Eye (tissue), 1 donor: Measurements from ENCODE around the gene RYR1.

ENCODE experiments used
- DNase-seq: peaks from one replicate; pipeline ENCODE4 v3.0.0-alpha.2; 2015

The RYR1 gene

DNA sequence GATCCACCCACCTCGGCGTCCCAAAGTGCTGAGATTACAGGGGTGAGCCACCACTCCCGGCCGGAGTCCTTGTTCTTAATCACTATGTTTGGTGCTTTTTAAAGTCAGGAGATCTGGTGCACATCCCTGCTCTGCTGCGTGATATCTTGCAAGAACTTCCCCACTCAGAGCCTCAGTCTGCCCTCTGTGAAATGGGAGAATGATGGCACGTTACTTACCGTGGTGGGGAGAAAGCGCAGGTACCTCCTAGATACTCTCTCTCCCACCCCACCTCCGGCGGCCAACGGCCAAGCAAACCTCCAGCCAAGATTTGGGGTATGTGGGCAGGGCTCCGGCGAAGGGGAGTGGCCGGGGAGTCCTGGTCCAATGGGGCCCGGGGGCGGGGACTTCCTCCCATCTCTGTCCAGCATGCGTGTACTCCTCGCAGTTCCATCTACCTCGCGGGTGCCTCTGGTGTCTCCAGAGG, at the start of gene RYR1:
RYR1 (plus strand) TSS at position 424 of the 466 bp plus-strand sequence. CDS start 139 bp downstream, outside the sequence.
- peak; percentile 69 for DNase-seq

DNA sequence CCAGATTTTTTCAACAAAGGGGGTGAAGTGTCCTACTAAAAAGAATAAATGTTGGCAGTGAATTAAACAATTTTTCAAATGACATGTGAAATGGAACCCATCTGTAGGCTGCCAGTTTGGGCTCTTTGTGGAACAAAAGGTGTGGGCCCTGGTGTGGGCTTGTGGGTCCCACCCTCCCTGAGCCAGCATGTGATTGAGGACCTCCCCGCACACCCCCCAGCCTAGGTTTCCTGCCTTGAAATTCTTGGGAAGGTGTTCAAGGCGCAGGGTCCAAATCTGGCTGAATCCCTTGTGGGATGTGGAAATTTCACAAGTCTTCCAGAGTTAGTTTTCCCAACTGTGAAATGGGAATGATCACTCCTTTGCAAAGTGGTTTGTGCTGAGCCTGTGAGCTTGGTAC, 49.7 kb upstream of the RYR1 start:
- no peak for DNase-seq

DNA sequence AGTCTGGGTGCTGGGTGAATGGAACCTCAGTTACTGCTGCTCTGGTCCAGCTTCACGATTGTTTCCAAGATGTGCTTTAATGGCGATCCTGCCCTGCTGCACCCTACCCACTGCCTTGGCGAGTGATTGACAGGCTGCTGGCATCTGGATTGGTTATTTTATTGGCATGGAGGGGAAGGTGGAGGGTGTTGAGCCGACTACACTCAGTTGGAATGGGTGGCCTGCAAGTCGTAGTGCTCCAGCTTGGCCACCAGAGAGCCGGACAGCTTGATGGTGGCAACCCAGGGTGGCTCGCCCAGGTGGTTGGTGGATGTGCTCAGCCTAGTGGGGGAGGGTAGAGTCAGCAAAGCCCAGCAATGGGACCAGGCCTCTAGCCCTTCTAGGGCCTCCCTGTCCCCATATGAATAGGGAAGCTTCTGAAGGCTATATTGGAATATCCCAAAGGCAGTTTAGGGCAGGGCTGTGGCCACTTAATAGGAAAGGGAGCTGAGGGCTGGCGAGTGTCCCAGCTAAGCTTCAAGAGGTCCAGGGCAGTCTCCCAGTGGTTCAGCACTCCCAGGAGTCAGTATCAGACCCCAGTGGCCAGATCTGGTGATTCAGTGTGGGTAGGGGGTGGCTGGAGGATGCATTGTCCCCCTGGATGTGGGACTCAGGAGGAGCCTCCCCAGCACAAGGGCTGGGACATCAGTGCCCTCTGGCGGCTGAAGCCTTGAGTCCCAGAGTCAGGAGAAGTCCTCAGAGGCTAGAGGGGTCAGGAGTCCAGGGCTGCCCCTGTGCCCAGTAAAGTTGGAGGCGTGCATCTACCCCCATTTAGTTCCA, 49.1 kb upstream of the RYR1 start:
- peak; percentile 39 for DNase-seq

DNA sequence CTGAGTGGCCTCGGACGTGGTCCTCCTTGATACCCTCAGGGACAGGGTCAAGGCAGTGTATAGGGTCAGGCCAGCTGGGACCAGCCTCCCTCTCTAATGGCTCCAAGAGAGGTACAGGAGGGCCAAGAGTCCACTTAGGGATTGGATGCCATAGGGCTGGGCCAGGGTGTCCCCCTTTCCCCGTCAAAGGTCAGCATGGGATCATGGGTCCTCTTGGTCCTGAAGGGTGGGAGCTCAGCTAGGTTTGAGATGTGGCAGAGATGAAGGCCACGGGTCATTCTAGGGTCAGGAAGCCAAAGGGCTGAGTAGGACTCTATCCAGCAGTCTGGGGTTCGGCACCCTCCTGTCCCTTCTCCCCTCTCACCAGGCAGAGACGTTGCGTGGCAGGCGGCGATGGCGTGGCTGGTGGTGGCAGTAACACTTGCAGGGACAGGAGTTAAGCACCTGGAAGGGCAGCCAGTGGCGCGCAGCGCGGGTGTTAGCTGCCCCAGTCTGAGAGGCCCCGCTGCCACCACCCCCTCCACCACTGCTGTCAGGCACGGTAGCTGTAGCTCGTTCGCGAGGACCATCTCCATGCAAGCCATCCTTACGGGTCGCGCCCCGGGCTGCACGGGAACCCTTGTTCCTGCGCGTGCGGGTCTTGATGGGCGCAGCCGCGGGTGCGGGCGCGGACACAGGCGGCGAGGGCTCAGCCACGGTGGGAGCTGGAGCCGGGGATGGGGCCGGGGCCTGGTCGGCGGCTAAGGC, 48.3 kb upstream of the RYR1 start:
- no peak for DNase-seq

DNA sequence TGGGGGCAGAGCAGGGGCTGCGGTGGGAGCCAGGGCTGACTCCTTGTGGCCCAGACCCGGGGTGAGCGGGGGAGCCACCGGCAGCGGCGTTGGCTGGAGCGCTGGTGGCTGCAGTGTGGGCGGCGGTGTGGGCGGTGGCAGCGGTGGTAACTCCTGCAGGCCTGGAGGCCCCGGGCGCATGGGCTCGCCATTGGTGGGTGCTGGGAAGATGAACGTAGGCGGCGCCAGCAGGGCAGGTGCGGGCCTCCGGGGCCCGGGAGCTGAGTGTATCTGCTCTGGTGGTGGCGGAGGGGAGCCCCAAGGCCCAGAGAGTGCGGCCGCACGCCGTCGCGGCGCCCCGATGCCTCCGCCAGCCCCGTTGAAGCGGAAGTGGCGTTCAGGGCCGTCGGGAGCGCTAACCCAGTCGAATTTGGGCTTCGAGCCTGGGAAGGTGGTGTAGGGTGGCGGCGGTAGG, 47.7 kb upstream of the RYR1 start:
- peak; percentile 24 for DNase-seq

DNA sequence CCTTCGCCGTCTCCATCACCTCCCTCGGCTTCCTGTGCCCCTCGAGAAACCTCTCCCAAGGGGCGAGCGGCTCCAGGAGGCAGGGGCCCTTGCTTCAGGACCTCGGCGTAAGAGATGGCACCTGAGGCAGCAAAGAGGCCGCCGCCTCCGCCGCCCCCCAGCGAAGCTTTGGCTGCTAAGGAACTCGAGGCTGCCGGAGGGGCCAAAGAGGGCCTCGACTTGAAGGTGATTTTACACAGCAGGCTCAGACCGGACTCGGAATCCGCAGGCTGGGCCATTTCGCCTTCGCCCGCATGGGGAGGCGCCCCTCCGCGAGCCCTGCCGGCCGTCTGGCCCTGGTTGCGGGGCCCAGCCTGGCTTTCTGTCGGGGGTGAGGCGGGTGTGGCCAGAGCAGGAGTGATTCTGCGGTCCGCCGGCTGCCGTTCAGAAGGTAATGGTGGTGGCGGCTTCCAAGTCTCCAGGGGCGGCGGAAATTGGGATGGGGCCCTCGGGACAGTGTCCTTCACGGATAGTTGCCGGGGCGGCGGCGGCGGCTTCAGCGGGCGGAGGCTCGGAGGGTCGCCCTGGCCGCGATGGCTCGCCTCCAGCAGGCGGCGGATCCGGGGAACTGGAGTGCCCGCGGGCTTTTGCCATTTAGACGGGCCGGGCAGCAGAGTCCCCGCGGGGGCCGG, 47.1 kb upstream of the RYR1 start:
- peak; percentile 34 for DNase-seq

DNA sequence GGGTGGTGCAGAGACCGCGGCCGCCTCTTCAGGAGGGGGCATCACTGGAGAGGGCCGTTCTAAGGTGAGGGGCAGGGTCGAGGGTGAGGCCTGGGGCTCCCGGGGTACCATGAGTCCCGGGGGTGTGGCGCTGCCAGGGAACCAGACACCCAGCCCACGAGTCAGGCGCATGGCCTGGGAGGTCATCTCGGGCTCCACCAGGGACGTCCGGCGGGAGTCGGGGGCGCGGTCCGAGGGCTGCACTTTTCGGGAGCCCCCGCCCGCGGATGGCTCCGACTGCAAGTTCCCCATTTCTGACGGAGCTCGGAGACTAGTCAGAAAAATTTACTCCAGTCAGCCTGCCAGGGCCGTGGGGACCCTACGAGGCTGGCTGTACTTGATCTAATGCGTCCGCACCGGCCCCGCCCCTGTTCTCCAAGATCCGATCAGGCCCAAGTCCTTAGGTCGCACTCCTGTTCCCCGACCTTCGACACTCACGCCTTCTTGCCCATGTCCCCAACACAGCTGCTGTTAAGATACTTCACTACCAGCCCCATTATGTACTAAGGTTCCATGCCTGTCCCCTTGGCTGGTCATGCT, 46.4 kb upstream of the RYR1 start:
- no peak for DNase-seq

DNA sequence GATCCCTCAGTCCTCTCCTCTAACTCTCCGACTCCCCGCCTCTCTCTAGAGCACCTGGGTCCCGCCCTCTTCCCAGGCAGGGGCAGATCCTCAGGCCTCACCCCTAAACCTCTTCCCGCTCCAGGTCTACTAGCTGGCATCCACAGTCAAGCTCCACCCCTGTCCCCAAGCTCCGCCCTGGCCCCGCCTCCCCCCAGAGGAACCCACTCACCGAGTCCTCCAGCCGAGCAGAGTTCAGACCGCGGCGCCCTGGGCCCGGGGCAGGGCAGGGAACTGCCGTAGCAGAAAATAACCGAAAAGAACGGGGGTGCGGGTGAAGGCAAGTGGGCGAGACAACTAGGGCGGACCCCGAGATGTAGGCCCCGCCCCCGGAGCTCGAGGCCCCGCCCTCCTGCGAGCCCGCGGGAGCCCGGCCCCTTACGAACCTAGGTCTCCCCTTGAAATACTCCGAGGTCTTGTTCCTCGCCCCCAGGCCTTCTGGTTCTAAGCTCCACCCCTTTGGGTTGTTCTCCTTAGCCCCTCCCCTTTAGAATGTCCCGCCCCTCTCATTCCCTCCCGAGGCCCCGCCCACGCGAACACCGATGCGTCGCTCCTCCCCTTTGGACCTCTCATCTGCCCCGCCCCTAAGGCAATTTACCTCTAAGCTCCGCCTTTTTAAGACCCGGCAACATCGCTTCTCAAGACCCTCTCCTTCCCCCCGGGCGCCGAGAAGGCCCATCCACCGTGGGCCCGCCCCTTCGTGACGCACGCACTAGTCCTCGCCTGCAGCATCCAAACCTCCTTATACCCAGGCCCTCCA, 45.7 kb upstream of the RYR1 start, which contains the start of gene GGN:
GGN (minus strand) TSS at position 485 of the 799 bp plus-strand sequence. CDS start 773 bp downstream, outside the sequence.
- DNase-seq = peak; percentile 91

DNA sequence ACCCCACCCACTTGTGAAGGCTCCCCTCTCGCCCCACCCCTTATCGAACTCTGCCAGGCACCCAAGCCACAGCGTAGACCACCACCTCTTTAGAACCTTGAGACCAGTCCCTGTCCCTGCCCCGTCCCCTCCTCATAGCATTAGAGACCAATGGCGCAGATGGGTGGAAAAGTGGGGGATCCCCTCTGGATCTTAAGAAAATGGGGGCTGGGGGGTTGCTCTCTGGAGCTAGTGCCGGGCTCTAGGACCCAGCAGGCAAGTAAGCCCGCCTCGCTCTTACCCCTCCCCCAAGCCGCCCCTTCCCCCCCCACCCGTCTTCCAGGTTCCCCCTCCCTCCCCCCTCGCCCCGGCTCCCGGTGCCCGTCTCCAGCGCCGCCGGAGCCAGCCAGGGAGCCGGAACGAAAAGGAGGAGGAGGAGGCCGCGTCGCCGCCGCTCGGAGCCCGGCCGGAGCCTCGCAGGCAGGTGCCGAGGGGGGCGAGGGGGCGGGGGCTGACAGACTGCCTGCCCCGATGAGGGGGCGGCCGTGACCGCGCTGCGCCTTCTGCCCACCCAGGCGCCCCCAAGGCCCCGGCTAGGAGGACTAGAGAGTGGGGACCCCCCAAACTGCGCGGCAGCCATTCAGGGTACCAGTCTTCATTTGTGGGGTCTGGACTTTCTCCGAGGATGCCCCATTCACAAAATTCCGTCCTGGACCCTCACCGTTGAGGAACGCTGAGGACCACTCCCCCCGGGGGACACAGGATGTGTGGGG, 45.0 kb upstream of the RYR1 start, which contains the start of gene SPRED3:
SPRED3 (plus strand) TSS at position 349 of the 752 bp plus-strand sequence. CDS start 1,606 bp downstream, outside the sequence.
- no peak for DNase-seq

DNA sequence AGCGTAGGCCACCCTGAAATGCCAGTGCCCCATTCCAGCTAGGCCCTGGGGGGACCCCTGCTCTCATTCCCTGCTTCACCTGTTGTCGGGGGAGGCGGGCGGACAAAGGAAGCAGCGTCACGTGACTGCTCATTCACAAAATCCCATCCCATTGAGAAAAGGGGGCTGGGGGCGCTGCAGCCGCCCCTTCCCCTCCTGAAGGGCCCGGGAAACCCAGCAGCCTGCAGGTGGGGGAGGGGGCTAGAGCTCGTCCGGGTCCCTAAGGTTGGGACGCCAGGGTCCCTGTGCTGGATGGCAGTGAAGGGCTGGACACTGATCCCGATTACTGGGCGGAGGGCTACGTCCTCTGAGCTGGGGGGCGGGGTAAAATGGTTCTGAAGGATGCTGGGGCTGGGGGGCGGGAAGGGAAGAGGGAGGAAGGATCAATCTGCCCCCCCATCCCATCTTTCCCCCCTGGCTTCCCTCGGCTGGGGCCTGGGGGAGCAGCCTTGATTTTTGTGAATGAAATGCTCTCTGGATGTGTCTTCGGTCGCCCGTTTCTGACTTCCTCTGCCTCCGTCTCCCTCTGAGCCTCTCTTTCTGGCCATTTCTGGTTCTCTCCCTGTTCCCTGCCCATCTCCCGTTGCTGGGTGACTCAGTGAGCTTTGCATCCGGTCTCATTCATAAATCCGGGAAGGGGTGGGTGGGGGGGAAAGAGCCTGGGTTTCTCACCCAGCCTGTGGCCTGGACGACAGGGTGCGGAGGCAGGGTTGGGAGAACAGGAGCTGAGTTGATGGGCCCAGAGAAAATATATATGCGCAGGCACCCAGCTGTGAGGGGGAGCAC, 44.2 kb upstream of the RYR1 start:
- DNase-seq = peak; percentile 64

DNA sequence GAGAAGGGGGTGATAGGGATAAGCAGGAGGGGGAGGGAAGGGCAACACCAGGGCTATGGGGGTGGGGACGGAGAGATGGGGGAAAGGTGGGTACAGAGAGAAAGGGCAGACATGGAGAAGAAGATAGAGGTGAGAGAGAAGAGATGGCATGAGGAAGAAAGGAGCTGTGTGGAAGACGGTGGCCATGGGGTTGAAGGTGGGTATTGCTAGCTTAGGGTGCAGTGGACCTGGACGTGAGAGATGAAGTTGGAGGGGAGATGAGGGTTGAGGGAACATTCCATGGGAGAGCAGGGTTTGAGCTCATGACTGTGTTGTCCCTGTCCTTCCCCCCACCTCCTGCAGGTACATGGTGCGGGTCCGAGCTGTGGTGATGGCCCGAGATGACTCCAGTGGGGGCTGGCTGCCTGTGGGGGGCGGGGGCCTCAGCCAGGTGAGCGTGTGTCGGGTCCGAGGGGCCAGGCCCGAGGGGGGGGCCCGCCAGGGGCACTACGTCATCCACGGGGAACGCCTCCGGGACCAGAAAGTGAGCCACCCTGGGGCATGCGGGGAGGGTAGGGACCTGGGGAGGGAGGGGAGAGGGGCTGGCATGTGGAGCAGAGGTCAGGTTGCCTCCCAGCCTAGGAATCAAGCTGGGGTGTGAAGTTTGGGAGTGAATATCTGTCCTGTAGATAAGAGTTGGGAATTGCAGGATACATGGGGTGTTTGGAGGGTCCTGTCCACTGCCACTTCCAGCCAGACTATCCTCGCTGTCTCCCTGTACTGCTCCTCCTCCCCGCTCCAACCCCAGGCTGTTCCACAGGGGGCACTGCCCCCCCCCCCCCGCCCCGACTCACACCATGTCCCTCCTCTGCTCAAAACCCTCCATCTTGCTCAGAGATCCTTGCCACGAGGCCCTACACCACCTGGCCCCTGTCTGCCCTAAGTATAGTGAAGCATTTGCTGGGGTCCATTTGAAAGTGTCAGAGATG, 43.2 kb upstream of the RYR1 start:
- DNase-seq = no peak

DNA sequence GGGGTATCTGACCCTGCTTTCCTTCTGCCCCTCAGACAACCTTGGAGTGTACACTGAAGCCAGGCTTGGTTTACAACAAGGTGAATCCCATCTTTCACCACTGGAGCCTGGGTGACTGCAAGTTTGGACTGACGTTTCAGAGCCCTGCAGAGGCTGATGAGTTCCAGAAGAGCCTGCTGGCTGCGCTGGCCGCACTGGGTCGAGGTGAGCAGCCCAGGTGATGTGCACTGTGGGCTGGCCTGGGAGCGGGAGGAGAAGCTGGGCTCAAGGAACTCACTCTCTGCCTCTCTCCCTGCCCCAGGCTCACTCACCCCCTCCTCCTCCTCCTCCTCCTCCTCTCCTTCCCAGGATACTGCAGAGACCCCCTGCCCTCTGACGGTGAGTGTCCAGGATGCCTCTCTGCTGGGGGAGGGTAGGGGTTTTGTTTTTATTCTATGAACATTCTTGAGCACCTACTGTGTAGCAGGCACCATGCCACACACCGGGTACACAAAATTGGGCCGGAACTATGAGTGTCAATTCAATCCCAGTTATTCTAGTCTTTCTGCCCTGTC, 41.5 kb upstream of the RYR1 start:
- DNase-seq = no peak

DNA sequence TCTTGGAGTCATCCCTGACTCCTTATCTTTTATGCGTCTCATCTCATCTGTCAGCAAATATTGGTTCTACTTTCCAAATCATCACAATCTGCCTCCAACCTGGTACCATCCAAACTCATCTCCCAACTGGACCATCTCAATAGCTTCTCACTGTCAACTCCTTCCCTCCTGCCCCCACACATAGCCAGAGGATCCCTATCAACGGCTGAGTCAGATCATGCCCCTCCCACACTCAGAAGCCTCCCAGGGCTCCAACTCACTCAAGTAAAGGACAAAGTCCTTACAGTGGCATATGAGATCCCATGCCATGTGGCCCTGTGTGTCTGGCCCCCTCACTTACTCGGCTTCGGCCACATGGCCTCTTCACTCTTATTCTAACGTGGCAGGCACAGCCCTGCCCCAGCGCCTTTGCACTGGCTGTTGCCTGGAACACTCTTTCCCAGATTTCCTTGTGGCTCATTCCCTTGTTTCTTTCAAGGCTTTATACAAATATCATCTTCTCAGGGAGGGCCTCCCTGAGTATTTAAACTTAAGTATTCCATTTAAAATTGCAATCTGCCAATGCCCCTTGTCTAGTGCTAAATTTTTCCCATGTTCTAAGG, 40.7 kb upstream of the RYR1 start:
- DNase-seq = no peak

DNA sequence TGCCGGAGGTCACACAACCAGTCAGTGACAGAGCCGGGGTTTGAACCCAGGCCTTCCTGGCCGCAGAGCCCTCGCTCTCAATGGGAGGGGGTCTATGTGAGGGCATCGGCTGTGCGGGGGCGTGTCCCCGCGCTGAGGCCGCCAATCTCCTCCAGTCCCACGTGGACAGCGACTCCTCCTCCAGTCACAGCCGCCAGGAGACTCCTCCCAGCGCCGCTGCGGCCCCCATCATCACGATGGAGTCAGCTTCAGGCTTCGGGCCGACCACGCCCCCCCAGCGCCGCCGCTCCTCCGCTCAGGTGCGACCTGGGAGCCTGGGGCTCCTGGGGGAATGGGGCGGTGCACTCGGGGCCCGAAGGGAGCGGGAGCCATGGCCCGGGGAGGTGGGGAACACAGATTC, 39.0 kb upstream of the RYR1 start:
- peak; percentile 71 for DNase-seq

DNA sequence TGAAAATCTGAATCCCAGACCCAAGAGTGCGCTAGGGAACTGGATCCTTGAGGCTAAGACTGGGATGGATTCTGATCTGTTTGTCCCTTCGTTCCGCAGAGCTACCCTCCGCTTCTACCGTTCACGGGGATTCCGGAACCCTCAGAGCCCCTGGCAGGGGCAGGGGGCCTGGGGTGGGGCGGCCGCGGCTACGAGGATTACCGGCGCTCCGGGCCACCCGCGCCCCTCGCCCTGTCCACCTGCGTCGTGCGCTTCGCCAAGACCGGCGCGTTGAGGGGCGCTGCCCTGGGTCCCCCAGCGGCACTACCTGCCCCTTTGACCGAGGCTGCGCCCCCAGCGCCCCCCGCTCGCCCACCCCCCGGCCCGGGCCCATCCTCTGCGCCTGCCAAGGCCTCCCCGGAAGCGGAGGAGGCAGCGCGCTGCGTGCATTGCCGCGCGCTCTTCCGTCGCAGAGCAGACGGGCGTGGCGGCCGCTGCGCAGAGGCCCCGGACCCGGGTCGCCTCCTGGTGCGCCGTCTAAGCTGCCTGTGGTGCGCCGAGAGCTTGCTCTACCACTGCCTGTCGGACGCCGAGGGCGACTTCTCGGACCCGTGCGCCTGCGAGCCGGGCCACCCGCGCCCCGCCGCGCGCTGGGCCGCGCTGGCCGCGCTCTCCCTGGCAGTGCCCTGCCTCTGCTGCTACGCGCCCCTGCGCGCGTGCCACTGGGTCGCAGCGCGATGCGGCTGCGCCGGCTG, 37.9 kb upstream of the RYR1 start:
- DNase-seq = no peak

DNA sequence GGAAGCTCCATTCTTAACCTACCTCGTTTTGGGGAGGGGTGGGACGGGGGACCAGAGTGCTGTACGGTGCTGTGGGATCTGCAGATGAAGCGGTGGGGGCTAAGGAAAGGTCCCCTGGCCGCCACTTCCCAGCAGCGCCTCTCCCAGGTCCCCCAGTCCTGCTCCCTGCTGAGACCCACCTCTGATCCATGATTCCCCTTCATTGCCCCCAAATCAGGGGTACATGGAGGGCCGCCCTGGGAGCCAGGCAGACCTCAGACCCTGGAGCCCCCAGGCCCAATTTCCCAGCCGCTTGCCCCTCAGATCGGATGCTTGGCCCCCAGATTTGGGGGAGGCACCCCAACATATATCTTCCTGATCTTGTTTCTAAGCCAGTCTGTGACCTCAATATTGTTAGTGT, 34.4 kb upstream of the RYR1 start:
- no peak for DNase-seq

DNA sequence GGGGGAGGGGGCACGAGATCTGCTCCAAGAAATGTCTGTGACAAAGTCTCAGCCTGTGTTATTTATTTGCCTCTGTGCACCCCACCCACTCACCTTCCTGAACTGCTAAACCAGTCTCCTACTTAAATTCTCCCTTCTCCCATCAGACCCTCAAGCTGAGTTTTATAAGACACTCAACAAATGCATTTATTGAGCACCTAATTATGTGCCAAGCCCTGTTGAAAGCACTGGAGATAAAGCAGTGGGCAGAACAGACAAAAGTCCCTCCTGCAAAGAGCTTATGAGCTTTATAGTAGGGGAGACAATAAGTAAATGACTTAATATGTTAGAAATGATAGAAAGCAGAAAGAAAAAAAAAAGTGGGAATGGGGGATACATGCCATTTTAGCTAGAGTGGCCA, 34.0 kb upstream of the RYR1 start:
- no peak for DNase-seq
